Keratinocyte (primary cell): Measurements from ENCODE around the gene ELF3.

Experiments used
- EZH2 ChIP-seq: IDR thresholded peaks from one replicate; pipeline ENCODE4 v1.6.1; 2012; ENCODE audit warnings: inconsistent platforms, mild to moderate bottlenecking, low read length, moderate library complexity
- TF ChIP-seq, protein P1 (sequence below), 3 experiments: IDR thresholded peaks in 1 of 3; conservative IDR thresholded peaks in 1 of 3; optimal IDR thresholded peaks in 1 of 3; 2 replicates in 2 of 3; 3 replicates in 1 of 3; pipeline versions ENCODE3 to v1.5.1; 2011; ENCODE audit warnings: low read length in 3 of 3, mild to moderate bottlenecking in 3 of 3, moderate library complexity in 2 of 3, control low read depth in 1 of 3, inconsistent platforms in 1 of 3; ENCODE audit not compliant: insufficient read depth in 2 of 3; ENCODE audit errors: extremely low read depth in 1 of 3

DNA sequence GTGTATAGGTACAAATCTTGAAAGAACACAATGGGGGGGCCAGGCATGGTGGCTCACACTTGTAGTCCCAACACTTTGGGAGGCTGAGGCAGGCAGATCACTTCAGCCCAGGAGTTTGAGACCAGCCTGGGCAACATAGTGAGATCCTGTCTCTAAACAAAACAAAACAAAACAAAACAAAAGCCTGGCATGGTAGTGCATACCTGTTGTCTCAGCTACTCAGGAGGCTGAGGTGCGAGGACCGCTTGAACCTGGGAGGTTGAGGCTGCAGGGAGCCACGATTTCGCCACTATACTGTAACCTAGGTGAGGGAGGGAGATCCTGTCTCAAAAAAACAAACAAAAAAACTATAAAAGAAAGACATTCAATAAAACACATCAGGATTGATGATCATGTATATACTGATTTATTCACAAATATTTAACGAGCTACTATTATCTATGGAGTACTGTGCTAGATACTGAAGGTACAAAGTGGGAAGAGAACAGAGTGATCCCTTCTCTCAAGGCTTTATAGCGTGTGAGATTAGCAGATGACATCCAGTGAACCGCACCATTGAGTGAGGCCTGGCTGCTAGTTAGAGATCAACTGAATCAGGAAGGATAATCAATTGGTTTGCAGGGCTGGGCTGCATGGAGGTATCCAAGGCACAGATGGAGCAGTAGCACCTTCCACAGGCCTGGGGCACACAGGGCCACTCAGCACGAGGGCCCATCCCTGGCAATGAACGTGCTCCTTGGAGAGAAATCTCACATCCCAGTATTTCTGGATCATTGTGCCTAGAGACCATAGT lies 26.4 kb downstream of the ELF3 start:
- TF ChIP-seq, protein P1, sequence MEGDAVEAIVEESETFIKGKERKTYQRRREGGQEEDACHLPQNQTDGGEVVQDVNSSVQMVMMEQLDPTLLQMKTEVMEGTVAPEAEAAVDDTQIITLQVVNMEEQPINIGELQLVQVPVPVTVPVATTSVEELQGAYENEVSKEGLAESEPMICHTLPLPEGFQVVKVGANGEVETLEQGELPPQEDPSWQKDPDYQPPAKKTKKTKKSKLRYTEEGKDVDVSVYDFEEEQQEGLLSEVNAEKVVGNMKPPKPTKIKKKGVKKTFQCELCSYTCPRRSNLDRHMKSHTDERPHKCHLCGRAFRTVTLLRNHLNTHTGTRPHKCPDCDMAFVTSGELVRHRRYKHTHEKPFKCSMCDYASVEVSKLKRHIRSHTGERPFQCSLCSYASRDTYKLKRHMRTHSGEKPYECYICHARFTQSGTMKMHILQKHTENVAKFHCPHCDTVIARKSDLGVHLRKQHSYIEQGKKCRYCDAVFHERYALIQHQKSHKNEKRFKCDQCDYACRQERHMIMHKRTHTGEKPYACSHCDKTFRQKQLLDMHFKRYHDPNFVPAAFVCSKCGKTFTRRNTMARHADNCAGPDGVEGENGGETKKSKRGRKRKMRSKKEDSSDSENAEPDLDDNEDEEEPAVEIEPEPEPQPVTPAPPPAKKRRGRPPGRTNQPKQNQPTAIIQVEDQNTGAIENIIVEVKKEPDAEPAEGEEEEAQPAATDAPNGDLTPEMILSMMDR (optimal IDR thresholded peaks at IDR 0.05 in 1 of 3, IDR thresholded peaks at IDR 0.05 in 1 of 3, conservative IDR thresholded peaks at IDR 0.05 in 1 of 3; ENCODE audit: extremely low read depth in 1 of 3, insufficient read depth in 2 of 3, low read length in 3 of 3) = no peak
- TF ChIP-seq EZH2 = no peak
